PC-3 (cell line): ENCODE data around the gene XCR1. TPM values are rescaled to one million over a fixed set of nuclear protein-coding genes. Genes with fewer than 3 reads are reported as not detected.
"Not testable (repeated sequence)": the region's sequence is repeated elsewhere in the genome, so short reads cannot be mapped to it uniquely, and the experiment has no call there.

Source experiments
- ATAC-seq: fragments of 200-7000 bp; cut with Tn5 transposase; 2 replicates; pipeline ENCODE4 v1.9.1; 2020; ENCODE audit warnings: mild to moderate bottlenecking, moderate library complexity
- BruUV-seq: library from RNA; stranded (reverse); fragments of 400-500 nt; replicated peaks from 2 replicates; lab custom pipeline; 2021; lab: Mats Ljungman, UMichigan
- CTCF ChIA-PET: fragments of 300-600 bp; sonication (Branson Sonifier 250); formaldehyde crosslinking; loops from one replicate; lab custom pipeline; 2022; ENCODE audit warnings: antibody characterized with exemption; lab: Charles Lee
- POLR2A ChIA-PET: fragments of 300-600 bp; sonication (Branson Sonifier 250); formaldehyde crosslinking; loops from one replicate; lab custom pipeline; 2022; ENCODE audit warnings: antibody characterized with exemption; ENCODE audit not compliant: unreplicated experiment; lab: Charles Lee
- DNase-seq: peaks from one replicate; pipeline ENCODE4 v3.0.0-alpha.2; 2015
- H2AFZ ChIP-seq: fragments of 300-600 bp; sonication (generic); 2 replicates; pipeline ENCODE4 v1.6.0; 2016; ENCODE audit warnings: antibody characterized with exemption, low read length
- H3F3A ChIP-seq: fragments of 300-600 bp; sonication (generic); one replicate; pipeline ENCODE4 v1.6.0; 2017; ENCODE audit warnings: antibody characterized with exemption, low read length, control low read depth, mild to moderate bottlenecking; ENCODE audit not compliant: unreplicated experiment
- H3K27ac ChIP-seq: fragments of 300-600 bp; sonication (generic); 2 replicates; pipeline ENCODE4 v1.5.1; 2016; ENCODE audit warnings: mild to moderate bottlenecking, low read length
- H3K27me3 ChIP-seq: fragments of 300-600 bp; sonication (generic); 2 replicates; pipeline ENCODE4 v1.6.1; 2016; ENCODE audit warnings: low read length, mixed read lengths
- H3K36me3 ChIP-seq: fragments of 300-600 bp; sonication (generic); 2 replicates; pipeline ENCODE4 v1.6.1; 2016; ENCODE audit warnings: low read depth, mixed run types, low read length, mixed read lengths
- H3K4me1 ChIP-seq: fragments of 300-600 bp; sonication (generic); 2 replicates; pipeline ENCODE4 v1.5.1; 2016; ENCODE audit warnings: low read length; ENCODE audit not compliant: insufficient read depth
- H3K4me2 ChIP-seq: fragments of 300-600 bp; sonication (generic); 2 replicates; pipeline ENCODE4 v1.6.0; 2016; ENCODE audit warnings: low read length
- H3K4me3 ChIP-seq: fragments of 300-600 bp; sonication (generic); 2 replicates; pipeline ENCODE4 v1.5.1; 2016; ENCODE audit warnings: mild to moderate bottlenecking, low read length, mixed read lengths
- H3K79me2 ChIP-seq: fragments of 300-600 bp; sonication (generic); 2 replicates; pipeline ENCODE4 v1.6.1; 2017; ENCODE audit warnings: low read length, mixed read lengths
- H3K9ac ChIP-seq: fragments of 300-600 bp; sonication (generic); 2 replicates; pipeline ENCODE4 v1.6.0; 2016; ENCODE audit warnings: mild to moderate bottlenecking, low read length
- H3K9me2 ChIP-seq: fragments of 300-600 bp; sonication (generic); replicated peaks from 2 replicates; pipeline ENCODE4 v1.6.1; 2016; ENCODE audit warnings: mixed run types, low read length, mixed read lengths
- H3K9me3 ChIP-seq: fragments of 300-600 bp; sonication (generic); 2 replicates; pipeline ENCODE4 v1.6.1; 2016; ENCODE audit warnings: low read length, mixed read lengths
- H4K20me1 ChIP-seq: fragments of 300-600 bp; sonication (generic); 2 replicates; pipeline ENCODE4 v1.6.1; 2016; ENCODE audit warnings: low read length, mixed read lengths
- CTCF ChIP-seq: fragments of 300-600 bp; sonication (generic); conservative IDR thresholded peaks from 2 replicates; pipeline ENCODE4 v1.5.1; 2017; ENCODE audit warnings: antibody characterized with exemption, low read depth, mild to moderate bottlenecking, low read length
- EZH2 ChIP-seq: fragments of 300-600 bp; sonication (generic); IDR thresholded peaks from one replicate; pipeline ENCODE4 v1.6.1; 2017; ENCODE audit warnings: antibody characterized with exemption, mild to moderate bottlenecking, low read length; ENCODE audit not compliant: unreplicated experiment
- EZH2phosphoT487 ChIP-seq: fragments of 300-600 bp; sonication (generic); IDR thresholded peaks from 2 replicates; pipeline ENCODE4 v1.6.1; 2018; ENCODE audit warnings: mild to moderate bottlenecking, antibody characterized with exemption, low read length, borderline replicate concordance
- intact Hi-C: fragments of 100-400 bp; cut with micrococcal nuclease; formaldehyde crosslinking; loops from 2 replicates; pipeline ENCODE4 v1.9.0; 2023
- total RNA-seq: library from RNA; depleted of rRNA; stranded (reverse); fragments of >200 nt; gene quantifications from 2 replicates; pipeline ENCODE4 v1.2.3, GENCODE V29; 2014

XCR1 gene
- total RNA-seq, 1 experiment from 2014 or later: not detected

GRCh38 chr3:46038916-46039315, 11.6 kb upstream of the XCR1 start:
- TF ChIP-seq EZH2phosphoT487 (no peak), CTCF (no peak), EZH2 (no peak)
- no TSS peak for BruUV-seq

GRCh38 chr3:46038071-46038470, 10.8 kb upstream of the XCR1 start:
- H3K9me3 ChIP-seq, H3K4me1 ChIP-seq, ATAC-seq, H3K27me3 ChIP-seq, H3K4me2 ChIP-seq, H3K79me2 ChIP-seq, H2AFZ ChIP-seq, CTCF ChIA-PET, DNase-seq, intact Hi-C loops, H4K20me1 ChIP-seq, H3K9me2 ChIP-seq, H3K4me3 ChIP-seq, POLR2A ChIA-PET, H3K27ac ChIP-seq, H3K9ac ChIP-seq, H3K36me3 ChIP-seq, H3F3A ChIP-seq, BruUV-seq: not testable (repeated sequence)

More at GRCh38 chr3:46038916-46039315, 11.6 kb upstream of the XCR1 start:
- intact Hi-C loops: no loop called here
- no peak overlapping the region for H3K9ac ChIP-seq
- no peaks in the 10 kb centered on the region for H3K9me3 ChIP-seq
- no peak overlapping the region for H3K27ac ChIP-seq
- H3K36me3 ChIP-seq: no peaks in the 10 kb centered on the region
- H4K20me1 ChIP-seq: no peaks in the 10 kb centered on the region
- CTCF ChIA-PET: no interaction called here
- no peak for ATAC-seq
- DNase-seq: no peak
- H3K27me3 ChIP-seq: no peaks in the 10 kb centered on the region
- H3K4me1 ChIP-seq: no peaks in the 10 kb centered on the region
- no peak overlapping the region for H2AFZ ChIP-seq
- H3K4me3 ChIP-seq: no peak overlapping the region
- no peaks in the 10 kb centered on the region for H3K9me2 ChIP-seq
- no peaks in the 10 kb centered on the region for H3K79me2 ChIP-seq
- H3F3A ChIP-seq: no peaks in the 10 kb centered on the region
- POLR2A ChIA-PET: no interaction called here
- no peak overlapping the region for H3K4me2 ChIP-seq

GRCh38 chr3:46036191-46036590, 8.9 kb upstream of the XCR1 start:
- Histone ChIP-seq H3K4me1 (no peaks in the 10 kb centered on the region), H3K4me3 (no peak overlapping the region), H3K27me3 (no peaks in the 10 kb centered on the region), H3K79me2 (no peaks in the 10 kb centered on the region), H2AFZ (no peak overlapping the region), H3K4me2 (no peak overlapping the region), H3K9me3 (no peaks in the 10 kb centered on the region), H3K36me3 (no peaks in the 10 kb centered on the region), H3K27ac (no peak overlapping the region), H3F3A (no peaks in the 10 kb centered on the region), H4K20me1 (no peaks in the 10 kb centered on the region), H3K9ac (no peak overlapping the region), H3K9me2 (no peaks in the 10 kb centered on the region)
- no peak for TF ChIP-seq EZH2
- no peak for TF ChIP-seq CTCF
- TF ChIP-seq EZH2phosphoT487: no peak
- ChIA-PET POLR2A (no interaction called here), CTCF (no interaction called here)
- intact Hi-C loops: no loop called here
- ATAC-seq (no peak), DNase-seq (no peak)
- BruUV-seq: no TSS peak
